Heart left ventricle (tissue), 16 donors: ENCODE data around the gene SORCS2. TPM values are rescaled to one million over a fixed set of nuclear protein-coding genes. Genes with fewer than 3 reads are reported as not detected.

Experiments used
- ATAC-seq, 4 donors: fragments of 200-7000 bp; cut with Tn5 transposase; one replicate each; pipeline ENCODE4 v1.9.1; 2020 to 2022; ENCODE audit warnings: moderate library complexity in 4 of 4, mild to moderate bottlenecking in 3 of 4, moderate number of reproducible peaks in 1 of 4
- DNase-seq, 5 donors: peaks; one replicate each; pipeline ENCODE4 v3.0.0-alpha.2; 2020
- H3K27ac ChIP-seq, 12 donors: fragments of 200-600 bp; sonication (generic) in 4 of 12; one replicate each; pipeline versions ENCODE4 v1.5.0 to v1.8.0; 2016 to 2022; ENCODE audit warnings: mild to moderate bottlenecking in 2 of 12
- H3K27me3 ChIP-seq, 9 donors: fragments of 200-600 bp; sonication (generic) in 2 of 9; one replicate each; pipeline versions ENCODE4 v1.5.1 to v1.8.0; 2016 to 2022; ENCODE audit warnings: mild to moderate bottlenecking in 3 of 9
- H3K36me3 ChIP-seq, 9 donors: fragments of 200-600 bp; sonication (generic) in 2 of 9; one replicate each; pipeline versions ENCODE4 v1.5.0 to v1.8.0; 2018 to 2022; ENCODE audit warnings: mild to moderate bottlenecking in 2 of 9
- H3K4me1 ChIP-seq, 12 donors: fragments of 200-600 bp; sonication (generic) in 4 of 12; one replicate each; pipeline versions ENCODE4 v1.5.0 to v1.8.0; 2016 to 2022; ENCODE audit warnings: mild to moderate bottlenecking in 3 of 12
- H3K4me3 ChIP-seq, 12 donors: fragments of 200-600 bp; sonication (generic) in 4 of 12; one replicate each; pipeline versions ENCODE4 v1.5.0 to v1.8.0; 2017 to 2022; ENCODE audit warnings: mild to moderate bottlenecking in 9 of 12, moderate library complexity in 4 of 12
- H3K9me3 ChIP-seq, 12 donors: fragments of 200-600 bp; sonication (generic) in 4 of 12; one replicate each; pipeline versions ENCODE4 v1.5.0 to v1.8.0; 2016 to 2022; ENCODE audit warnings: mild to moderate bottlenecking in 1 of 12
- POLR2A ChIP-seq, 2 donors: fragments of 450-650 bp; IDR thresholded peaks; one replicate each; pipeline ENCODE4 v1.6.1; 2017; ENCODE audit warnings: antibody characterized with exemption in 2 of 2, mild to moderate bottlenecking in 2 of 2, moderate library complexity in 2 of 2
- WGBS, 4 donors: extraction: QIAGEN DNeasy Blood & Tissue Kit in 2 of 4; methylation state at CpG; one replicate each; pipeline versions ENCODE4 v1.1.5 to v1.1.7; 2013 to 2018; 5-methylcytosine and 5-hydroxymethylcytosine counted together
- intact Hi-C, 10 donors: fragments of 100-400 bp; cut with DNase I; formaldehyde crosslinking; loops; one replicate each; pipeline versions ENCODE4 v1.11.1 to v1.14.2; 2022
- polyA plus RNA-seq, 2 donors: library from polyadenylated mRNA; stranded (reverse); fragments of 200-250 nt; gene quantifications; one replicate each; pipeline ENCODE4 v1.2.3, GENCODE V29; 2013
- total RNA-seq, 9 donors: library from RNA; depleted of rRNA in 2 of 9; stranded (reverse); fragments of >200 nt in 2 of 9; fragmentation: NEBNext Ultra II Directional in 3 of 9; extraction: Animal tissue kit (Norgen Biotek cat#: 25700) in 3 of 9; gene quantifications; one replicate each; pipeline versions ENCODE4 v1.1.0 to v1.2.4, GENCODE V29; 2016 to 2023
- TF ChIP-seq, protein P1 (sequence below), 12 donors: fragments of 200-600 bp; sonication (generic) in 4 of 12; IDR thresholded peaks; one replicate each; pipeline versions ENCODE4 v1.5.0 to v1.8.0; 2018 to 2022; ENCODE audit warnings: antibody characterized with exemption in 12 of 12, mild to moderate bottlenecking in 5 of 12
- donor health status: ischemic (EF 13 %, LVEDD 7.1; RV severe dilation, severe dysfunction).
- donor health status: healthy with polysubstance abuse.
- donor health status: DM: no; HTN: yes; CAD: no.
- donor health status: DM: no; HTN: no; CAD: no.
- donor health status: ischemic (EF 25% LVEDD 6.9; RV normal size, moderate dysfunction).
- donor health status: ischemic (EF 25% LVEDD 5.7; RV mildly dilated, moderate dysfunction).
- donor health status: healthy.
- donor health status: DM: yes; HTN: yes; CAD: no.
- donor health status: ischemic (EF 35%, LVEDD 5.7; RV mildly dilated, moderate dysfunction).
- donor health status: nonischemic (EF 11% LVEDD 7.7; RV severe dilation, severe dysfunction).
- donor health status: DM: yes; HTN: yes; CAD: no.
- donor health status: PGD.
- donor health status: ischemic (EF 29% LVEDD 5.4; RV normal size, mild dysfunction).
- donor health status: nonischemic (EF 23%, LVEDD 6.1; RV moderate dilation, normal function).

Gene SORCS2
- total and polyA plus RNA-seq, 11 donors = 0.28 to 5.5 (median 2.4) TPM

- ATAC-seq (no peak), DNase-seq (peak in 1 of 5 donors; percentile 59)
- Histone ChIP-seq H3K27me3 (no peaks in the 10 kb centered on the region), H3K9me3 (no peaks in the 10 kb centered on the region), H3K4me3 (no peak overlapping the region), H3K4me1 (peaks cover 0 to 13% (median 0%) of the 10 kb centered on the region in 12 donors), H3K36me3 (no peaks in the 10 kb centered on the region), H3K27ac (no peak overlapping the region)
- TF ChIP-seq POLR2A (IDR thresholded peaks at IDR 0.05) = no peak
- TF ChIP-seq, protein P1, sequence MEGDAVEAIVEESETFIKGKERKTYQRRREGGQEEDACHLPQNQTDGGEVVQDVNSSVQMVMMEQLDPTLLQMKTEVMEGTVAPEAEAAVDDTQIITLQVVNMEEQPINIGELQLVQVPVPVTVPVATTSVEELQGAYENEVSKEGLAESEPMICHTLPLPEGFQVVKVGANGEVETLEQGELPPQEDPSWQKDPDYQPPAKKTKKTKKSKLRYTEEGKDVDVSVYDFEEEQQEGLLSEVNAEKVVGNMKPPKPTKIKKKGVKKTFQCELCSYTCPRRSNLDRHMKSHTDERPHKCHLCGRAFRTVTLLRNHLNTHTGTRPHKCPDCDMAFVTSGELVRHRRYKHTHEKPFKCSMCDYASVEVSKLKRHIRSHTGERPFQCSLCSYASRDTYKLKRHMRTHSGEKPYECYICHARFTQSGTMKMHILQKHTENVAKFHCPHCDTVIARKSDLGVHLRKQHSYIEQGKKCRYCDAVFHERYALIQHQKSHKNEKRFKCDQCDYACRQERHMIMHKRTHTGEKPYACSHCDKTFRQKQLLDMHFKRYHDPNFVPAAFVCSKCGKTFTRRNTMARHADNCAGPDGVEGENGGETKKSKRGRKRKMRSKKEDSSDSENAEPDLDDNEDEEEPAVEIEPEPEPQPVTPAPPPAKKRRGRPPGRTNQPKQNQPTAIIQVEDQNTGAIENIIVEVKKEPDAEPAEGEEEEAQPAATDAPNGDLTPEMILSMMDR (IDR thresholded peaks at IDR 0.05) = no peak
- 89 to 93% (median 91%) methylated on average over 30 to 45 of the region's 45 CpGs for WGBS, 4 donors
- intact Hi-C loops = no loop called here
Observed at GRCh38 chr4:7739918-7740865, 547.9 kb downstream of the SORCS2 start.

- Histone ChIP-seq H3K27ac (no peak overlapping the region), H3K36me3 (no peaks in the 10 kb centered on the region), H3K27me3 (no peaks in the 10 kb centered on the region), H3K9me3 (no peaks in the 10 kb centered on the region), H3K4me1 (peaks cover 0 to 14% (median 0%) of the 10 kb centered on the region in 12 donors), H3K4me3 (no peak overlapping the region)
- intact Hi-C loops = no loop called here
- ATAC-seq (no peak), DNase-seq (peak in 1 of 5 donors; percentile 28)
- TF ChIP-seq, protein P1 (IDR thresholded peaks at IDR 0.05) = no peak
- no peak for TF ChIP-seq POLR2A (IDR thresholded peaks at IDR 0.05)
- 92 to 96% (median 96%) methylated on average over 17 to 19 of the region's 19 CpGs for WGBS, 4 donors
Observed at GRCh38 chr4:7740866-7741525, 548.7 kb downstream of the SORCS2 start.

GRCh38 chr4:7741946-7742806 lies 549.8 kb downstream of the SORCS2 start:
- H3K27ac ChIP-seq = no peak overlapping the region
- intact Hi-C loops = no loop called here
- no peaks in the 10 kb centered on the region for H3K9me3 ChIP-seq
- ATAC-seq (no peak), DNase-seq (peak in 1 of 5 donors; percentile 23)
- no peaks in the 10 kb centered on the region for H3K36me3 ChIP-seq
- H3K27me3 ChIP-seq = no peaks in the 10 kb centered on the region
- no peak for TF ChIP-seq POLR2A (IDR thresholded peaks at IDR 0.05)
- TF ChIP-seq, protein P1 (IDR thresholded peaks at IDR 0.05) = no peak
- H3K4me1 ChIP-seq = peaks cover 0 to 14% (median 0%) of the 10 kb centered on the region in 12 donors
- no peak overlapping the region for H3K4me3 ChIP-seq
- WGBS, 4 donors = 93 to 96% (median 93%) methylated on average over 16 to 18 of the region's 18 CpGs
